Epithelial cell of esophagus (primary cell): ENCODE results near the gene ASPDH.

Experiments
- DNase-seq: peaks from one replicate; pipeline ENCODE4 v3.0.0; 2010; ENCODE audit warnings: low read depth
- H3K4me3 ChIP-seq: 2 replicates; pipeline ENCODE4 v1.5.1; 2011; ENCODE audit warnings: mild to moderate bottlenecking, low read length, control low read depth
- CTCF ChIP-seq: IDR thresholded peaks from 2 replicates; pipeline ENCODE4 v1.5.1; 2011; ENCODE audit warnings: low read depth, mild to moderate bottlenecking, low read length, control low read depth, inconsistent platforms; ENCODE audit not compliant: insufficient read depth; ENCODE audit errors: missing control alignments

ASPDH gene

GRCh38 chr19:50509366-50509765, 4.3 kb downstream of the ASPDH start:
- DNase-seq: no peak
- TF ChIP-seq CTCF: no peak
- H3K4me3 ChIP-seq: no peak overlapping the region

GRCh38 chr19:50508843-50509190, 4.9 kb downstream of the ASPDH start:
- no peak for DNase-seq
- no peak for TF ChIP-seq CTCF
- H3K4me3 ChIP-seq: no peak overlapping the region

- H3K4me3 ChIP-seq: no peak overlapping the region
- DNase-seq: no peak
- TF ChIP-seq CTCF: no peak
Measured at GRCh38 chr19:50507376-50507775, 6.3 kb downstream of the ASPDH start.

GRCh38 chr19:50506700-50507099, 7.0 kb downstream of the ASPDH start:
- TF ChIP-seq CTCF: no peak

GRCh38 chr19:50505856-50506611, 7.7 kb downstream of the ASPDH start:
- DNase-seq: no peak
- no peak overlapping the region for H3K4me3 ChIP-seq
- no peak for TF ChIP-seq CTCF

More at GRCh38 chr19:50506700-50507099, 7.0 kb downstream of the ASPDH start:
- H3K4me3 ChIP-seq: no peak overlapping the region
- DNase-seq: no peak

GRCh38 chr19:50501568-50502475, 11.9 kb downstream of the ASPDH start:
- DNase-seq: no peak
- H3K4me3 ChIP-seq: no peak overlapping the region
- no peak for TF ChIP-seq CTCF
